ENCODE measurements around the gene AKT1S1. TPM values are rescaled to one million over a fixed set of nuclear protein-coding genes. Genes with fewer than 3 reads are reported as not detected.

AKT1S1 gene
- total and polyA plus RNA-seq, 11 donors, result 25.3 to 55.1 (median 35.0) TPM

DNA sequence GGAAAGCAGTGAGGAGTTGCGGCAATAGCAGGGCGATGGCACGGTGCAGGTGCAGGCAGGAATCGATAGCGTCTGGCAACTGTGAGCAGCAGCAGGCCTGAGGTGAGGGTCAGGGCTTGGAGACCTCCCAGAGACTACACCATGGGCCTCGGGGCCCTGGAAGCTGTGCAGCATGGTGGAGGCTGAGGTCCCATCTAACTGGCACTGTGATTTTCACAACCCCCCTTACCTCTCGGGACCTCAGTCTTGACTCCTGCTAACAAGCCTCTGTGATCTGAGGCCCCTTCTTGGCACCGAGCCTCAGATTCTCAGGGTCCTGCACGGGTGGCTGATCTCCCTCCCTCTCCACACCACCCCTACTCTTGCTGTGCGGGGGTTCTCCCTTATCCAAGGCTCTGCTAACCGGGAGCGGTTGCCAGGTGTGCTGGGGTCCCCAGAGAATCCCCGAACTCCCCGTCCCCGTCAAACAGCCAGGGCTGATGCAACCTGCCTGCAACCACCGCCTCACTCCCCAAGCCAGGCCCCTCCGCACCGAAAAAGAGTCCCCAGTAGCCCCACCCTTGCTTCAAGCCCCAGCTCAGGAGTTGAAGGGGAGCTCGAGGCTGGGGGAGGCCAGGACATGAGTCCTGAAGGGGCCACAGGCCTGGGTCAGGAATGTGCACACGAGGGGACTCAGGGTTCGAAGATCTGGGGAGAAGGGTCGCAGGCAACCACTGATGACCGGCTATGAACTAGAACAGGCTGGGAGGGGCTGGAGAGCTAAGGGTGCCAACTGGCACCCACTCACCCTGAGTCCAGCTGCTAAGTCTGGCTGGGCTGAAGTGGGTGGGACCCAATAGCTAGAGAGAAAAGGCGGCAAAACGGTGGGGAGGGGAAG, 47.1 kb upstream of the AKT1S1 start:
- DNase-seq (no peak), ATAC-seq (no peak)
- Histone ChIP-seq H3K4me3 (no peak overlapping the region), H3K4me1 (peaks cover 0 to 64% (median 23%) of the 10 kb centered on the region in 12 donors), H3K9me3 (no peaks in the 10 kb centered on the region), H3K27me3 (no peaks in the 10 kb centered on the region), H3K27ac (peak overlapping the region in 1 of 12 donors; percentile 63), H3K36me3 (peaks cover 0 to 79% (median 39%) of the 10 kb centered on the region in 9 donors)
- no peak for TF ChIP-seq POLR2A (IDR thresholded peaks at IDR 0.05)
- TF ChIP-seq, protein P1, sequence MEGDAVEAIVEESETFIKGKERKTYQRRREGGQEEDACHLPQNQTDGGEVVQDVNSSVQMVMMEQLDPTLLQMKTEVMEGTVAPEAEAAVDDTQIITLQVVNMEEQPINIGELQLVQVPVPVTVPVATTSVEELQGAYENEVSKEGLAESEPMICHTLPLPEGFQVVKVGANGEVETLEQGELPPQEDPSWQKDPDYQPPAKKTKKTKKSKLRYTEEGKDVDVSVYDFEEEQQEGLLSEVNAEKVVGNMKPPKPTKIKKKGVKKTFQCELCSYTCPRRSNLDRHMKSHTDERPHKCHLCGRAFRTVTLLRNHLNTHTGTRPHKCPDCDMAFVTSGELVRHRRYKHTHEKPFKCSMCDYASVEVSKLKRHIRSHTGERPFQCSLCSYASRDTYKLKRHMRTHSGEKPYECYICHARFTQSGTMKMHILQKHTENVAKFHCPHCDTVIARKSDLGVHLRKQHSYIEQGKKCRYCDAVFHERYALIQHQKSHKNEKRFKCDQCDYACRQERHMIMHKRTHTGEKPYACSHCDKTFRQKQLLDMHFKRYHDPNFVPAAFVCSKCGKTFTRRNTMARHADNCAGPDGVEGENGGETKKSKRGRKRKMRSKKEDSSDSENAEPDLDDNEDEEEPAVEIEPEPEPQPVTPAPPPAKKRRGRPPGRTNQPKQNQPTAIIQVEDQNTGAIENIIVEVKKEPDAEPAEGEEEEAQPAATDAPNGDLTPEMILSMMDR (IDR thresholded peaks at IDR 0.05), result no peak
- intact Hi-C loops (cut with DNase I), result no loop called here
- 67 to 79% (median 76%) methylated on average over 18 to 25 of the region's 25 CpGs for WGBS, 4 donors

DNA sequence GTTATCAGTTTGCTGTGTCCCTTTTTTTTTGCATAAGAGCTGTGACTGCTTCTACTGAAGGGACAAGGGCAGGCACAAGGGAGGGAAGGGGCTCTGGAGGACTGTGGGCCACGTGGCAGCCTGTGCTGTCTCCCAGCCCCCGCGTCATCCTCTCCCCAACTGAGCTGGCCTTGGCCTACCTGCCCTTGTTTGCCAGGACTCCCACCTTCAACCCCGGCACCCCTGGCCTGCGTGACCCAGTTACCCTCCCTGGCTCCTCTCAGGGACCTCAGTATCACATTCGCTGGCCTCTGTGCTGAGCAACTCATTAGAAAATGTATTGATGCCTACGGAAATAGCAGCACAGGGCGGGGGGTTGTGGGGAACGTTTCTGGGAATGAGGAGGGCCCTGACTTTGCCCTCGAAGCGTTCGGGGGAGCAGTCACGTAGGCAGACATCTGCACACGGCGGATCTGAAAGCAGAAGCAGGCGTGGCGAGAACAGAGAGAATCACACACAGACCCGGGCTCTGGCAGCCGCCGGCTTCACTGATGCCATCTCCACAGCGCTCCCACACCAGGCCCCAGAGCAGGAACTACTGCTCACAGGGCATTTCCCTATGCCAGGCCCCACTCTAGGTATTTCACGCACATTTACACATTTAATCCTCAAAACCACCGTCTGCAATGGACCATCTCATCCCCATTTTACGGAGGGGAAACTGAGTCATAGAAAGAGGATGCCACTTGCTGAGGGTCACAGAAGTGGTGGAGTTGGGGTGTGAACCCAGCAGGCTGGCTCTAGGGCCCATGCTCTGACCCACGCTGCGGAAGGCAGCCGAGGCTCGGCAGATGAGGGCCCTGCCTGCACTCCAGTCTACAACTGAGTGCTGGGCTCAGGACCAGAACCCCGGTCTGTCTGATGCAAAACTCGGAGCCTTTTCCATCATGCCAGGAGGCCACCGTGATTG, 46.2 kb upstream of the AKT1S1 start:
- DNase-seq, result peak in 1 of 5 donors; percentile 29
- H3K27me3 ChIP-seq, result no peaks in the 10 kb centered on the region
- no peak for ATAC-seq
- H3K27ac ChIP-seq, result peak overlapping the region in 1 of 12 donors; percentile 63
- H3K36me3 ChIP-seq, result peaks cover 0 to 84% (median 42%) of the 10 kb centered on the region in 9 donors
- WGBS, 4 donors, result 87 to 91% (median 89%) methylated on average over 31 of the region's 31 CpGs
- peaks cover 0 to 63% (median 19%) of the 10 kb centered on the region in 12 donors for H3K4me1 ChIP-seq
- intact Hi-C loops (cut with DNase I), result no loop called here
- H3K9me3 ChIP-seq, result no peaks in the 10 kb centered on the region
- TF ChIP-seq POLR2A (IDR thresholded peaks at IDR 0.05), result no peak
- TF ChIP-seq, protein P1 (IDR thresholded peaks at IDR 0.05), result no peak
- H3K4me3 ChIP-seq, result no peak overlapping the region

DNA sequence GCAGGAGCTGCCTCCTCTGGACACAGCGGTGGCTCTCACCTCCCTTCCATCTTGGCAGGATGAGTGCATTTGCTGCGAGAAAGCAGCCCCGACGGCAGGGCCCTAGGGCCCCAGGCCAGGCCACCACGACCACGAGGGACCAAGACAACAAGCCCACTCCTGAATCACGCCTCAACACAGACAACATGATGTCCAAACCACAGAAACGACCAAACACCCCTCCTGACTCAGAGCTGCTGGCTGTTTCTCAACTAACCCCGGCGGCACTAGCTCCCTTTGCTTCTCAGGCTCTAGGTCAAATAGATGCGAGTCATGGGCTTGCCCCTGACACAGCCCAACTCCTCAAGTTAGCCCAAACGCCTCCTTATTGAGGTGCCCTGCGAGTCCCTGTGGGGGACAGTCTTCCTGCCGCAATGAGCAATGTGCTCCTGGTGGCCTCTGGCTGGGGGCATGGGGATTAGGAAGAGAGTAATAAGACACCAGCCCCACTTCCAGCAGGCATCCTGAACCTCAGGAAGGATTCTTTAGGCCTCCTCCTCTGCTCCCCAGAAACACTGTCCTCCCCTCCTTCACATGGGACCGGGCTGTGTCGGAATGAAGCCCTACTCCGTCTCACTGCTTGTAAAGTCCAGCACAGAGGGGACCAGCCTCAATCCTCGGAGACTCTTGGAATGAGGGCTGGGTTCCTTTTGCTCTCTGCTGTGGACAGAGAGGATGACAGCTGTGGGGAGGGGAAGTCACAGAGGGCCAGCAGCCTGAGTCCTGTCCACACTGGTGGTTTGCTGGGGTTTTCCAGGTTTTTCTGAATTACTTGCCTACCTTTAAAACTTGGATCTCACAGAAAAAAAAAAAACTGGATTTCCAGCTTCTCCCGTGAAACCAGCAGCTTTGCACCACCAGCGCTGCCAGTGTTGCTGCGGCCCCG, 45.0 kb upstream of the AKT1S1 start:
- TF ChIP-seq, protein P1 (IDR thresholded peaks at IDR 0.05), result no peak
- TF ChIP-seq POLR2A (IDR thresholded peaks at IDR 0.05), result no peak
- 82 to 89% (median 87%) methylated on average over 19 to 22 of the region's 22 CpGs for WGBS, 4 donors
- Histone ChIP-seq H3K4me3 (no peak overlapping the region), H3K36me3 (peaks cover 0 to 88% (median 44%) of the 10 kb centered on the region in 9 donors), H3K27ac (peak overlapping the region in 1 of 12 donors; percentile 62), H3K4me1 (peaks cover 0 to 60% (median 9%) of the 10 kb centered on the region in 12 donors), H3K9me3 (no peaks in the 10 kb centered on the region), H3K27me3 (no peaks in the 10 kb centered on the region)
- ATAC-seq (peak in 1 of 4 donors; percentile 17), DNase-seq (no peak)
- intact Hi-C loops (cut with DNase I), result no loop called here

Data from heart left ventricle (tissue), 16 donors.